ENCODE data around the gene GPR107.
A peak's percentile ranks its signal among the peaks of the same experiment; 100 is the strongest.

GPR107 gene

DNA sequence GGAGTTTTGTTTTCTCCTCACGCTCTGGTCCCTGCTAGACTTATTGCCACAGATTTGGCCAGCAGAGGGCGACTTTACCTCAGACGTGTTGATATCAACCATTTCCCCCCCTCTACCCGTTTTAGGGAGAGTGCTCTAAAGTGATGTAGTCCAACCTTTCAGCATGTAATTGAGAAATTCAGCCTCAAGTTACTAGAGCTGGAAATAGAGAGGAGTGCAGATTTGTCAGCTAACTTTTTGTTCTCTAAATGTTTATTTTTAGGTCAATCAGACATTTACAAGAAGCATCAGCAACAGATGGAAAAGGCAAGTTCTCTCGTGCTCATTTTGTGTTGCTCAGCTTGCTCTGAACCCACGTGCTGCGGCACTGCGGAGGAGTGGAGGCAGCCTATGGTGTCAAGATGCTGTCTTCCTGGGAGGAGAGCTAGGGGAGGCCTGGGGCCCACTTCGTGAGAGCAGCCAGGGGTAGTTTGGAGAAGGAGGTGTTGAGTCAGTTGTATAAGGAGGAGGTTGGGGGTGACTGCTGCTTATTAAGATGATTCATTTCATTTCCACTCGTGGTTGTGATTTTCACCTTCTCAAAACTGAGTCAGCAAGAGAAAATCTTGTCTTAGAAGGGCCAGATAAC lies 53.6 kb downstream of the GPR107 start:
- peak; percentile 68 to 73 for DNase-seq (ENCODE audit: low read depth in 1 of 2, low spot score in 1 of 2)

DNA sequence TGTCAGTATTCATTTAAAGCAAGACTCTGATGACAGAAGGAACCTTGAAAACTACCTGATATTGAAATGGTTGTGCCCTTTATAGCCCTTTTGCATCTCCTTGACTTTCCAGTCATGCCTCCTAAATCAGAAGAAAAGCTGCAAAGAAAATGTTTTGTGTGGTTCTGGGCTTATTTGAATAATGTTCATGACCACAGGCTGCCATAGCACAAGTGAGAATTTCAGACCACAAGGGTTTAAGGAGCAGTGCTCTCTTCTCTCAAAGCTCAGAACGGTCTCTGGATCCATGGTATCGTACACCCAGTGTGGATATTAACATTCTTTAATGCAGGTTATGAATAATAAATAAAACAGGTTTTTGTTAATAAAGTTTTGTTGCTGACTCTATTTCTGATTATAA lies 54.2 kb downstream of the GPR107 start:
- no peak for DNase-seq (ENCODE audit: low read depth in 1 of 2, low spot score in 1 of 2)

DNA sequence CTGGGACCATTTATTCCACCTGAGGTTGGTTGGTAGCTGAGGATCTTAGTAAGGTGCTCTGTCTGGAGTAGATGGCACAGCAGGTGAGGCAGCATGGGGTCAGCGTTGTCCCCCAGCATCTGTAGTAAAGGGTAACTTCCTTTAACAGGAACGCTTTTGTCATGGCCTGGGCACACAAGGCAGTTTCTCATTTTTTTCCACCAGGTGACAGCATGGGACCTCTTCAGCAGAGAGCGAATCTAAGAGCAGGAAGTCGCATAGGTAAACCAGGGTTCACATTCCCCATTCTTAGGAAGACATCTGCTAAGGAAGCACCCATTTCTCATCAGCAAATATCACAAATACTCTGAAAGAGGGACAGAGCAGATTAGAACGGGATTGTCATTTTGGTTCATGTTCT lies 56.5 kb downstream of the GPR107 start:
- no peak for DNase-seq (ENCODE audit: low read depth in 1 of 2, low spot score in 1 of 2)

DNA sequence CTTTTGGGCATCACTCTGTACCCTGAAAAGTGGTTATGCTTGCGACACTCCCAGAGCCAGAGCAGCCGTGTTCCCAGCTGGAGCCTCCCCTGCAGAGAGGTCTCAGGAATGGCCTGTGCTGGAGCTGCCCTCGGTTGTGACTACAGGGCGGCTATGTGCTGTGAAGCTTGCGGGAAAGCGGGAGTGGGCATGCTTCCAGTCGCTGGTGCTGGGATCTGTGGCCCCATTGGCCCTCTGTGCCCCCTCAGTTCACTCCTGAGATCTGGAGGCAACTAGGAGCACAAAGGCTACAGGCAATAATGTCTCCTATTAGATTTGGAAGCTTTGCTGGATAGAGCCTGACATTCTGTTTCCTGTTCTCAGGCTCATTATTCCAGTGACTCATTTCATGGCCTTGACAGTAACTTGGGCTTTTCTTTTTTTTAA lies 56.9 kb downstream of the GPR107 start:
- no peak for DNase-seq (ENCODE audit: low read depth in 1 of 2, low spot score in 1 of 2)

DNA sequence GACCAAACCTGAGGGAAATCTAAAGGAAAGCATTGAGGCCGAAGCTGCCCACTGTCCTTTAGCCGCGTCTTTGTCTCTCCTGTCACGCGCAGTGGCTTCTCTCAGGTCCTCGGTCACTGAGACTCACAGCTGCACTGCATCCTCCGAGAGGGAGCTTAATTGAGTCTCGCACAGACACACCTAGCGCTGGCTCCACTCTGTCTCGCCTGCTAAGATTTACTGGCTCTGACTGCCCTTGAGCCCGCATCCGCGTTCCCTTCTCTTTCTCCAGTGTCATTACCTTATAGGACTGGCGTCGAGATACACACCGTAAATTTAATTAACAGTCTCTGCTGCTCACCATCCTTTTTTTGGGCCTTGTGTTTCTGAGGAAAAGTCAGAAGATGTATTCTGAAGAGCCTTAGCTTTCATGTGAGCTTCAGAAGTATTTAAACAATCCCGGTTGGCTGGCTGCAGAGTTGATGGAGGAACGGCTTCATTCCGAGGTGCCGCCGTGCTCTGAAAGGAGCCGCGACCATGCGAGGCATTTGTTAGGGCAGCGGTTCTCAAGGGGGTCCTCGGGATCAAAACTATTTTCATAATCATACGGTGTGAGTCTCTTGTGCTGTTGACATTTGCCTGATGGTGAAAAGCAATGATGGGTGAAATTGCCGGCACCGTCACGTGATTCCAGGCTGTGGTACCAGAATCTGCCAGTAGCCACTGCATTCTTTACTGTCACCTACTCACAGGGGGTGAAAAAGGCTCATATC lies 58.3 kb downstream of the GPR107 start:
- no peak for DNase-seq (ENCODE audit: low read depth in 1 of 2, low spot score in 1 of 2)

DNA sequence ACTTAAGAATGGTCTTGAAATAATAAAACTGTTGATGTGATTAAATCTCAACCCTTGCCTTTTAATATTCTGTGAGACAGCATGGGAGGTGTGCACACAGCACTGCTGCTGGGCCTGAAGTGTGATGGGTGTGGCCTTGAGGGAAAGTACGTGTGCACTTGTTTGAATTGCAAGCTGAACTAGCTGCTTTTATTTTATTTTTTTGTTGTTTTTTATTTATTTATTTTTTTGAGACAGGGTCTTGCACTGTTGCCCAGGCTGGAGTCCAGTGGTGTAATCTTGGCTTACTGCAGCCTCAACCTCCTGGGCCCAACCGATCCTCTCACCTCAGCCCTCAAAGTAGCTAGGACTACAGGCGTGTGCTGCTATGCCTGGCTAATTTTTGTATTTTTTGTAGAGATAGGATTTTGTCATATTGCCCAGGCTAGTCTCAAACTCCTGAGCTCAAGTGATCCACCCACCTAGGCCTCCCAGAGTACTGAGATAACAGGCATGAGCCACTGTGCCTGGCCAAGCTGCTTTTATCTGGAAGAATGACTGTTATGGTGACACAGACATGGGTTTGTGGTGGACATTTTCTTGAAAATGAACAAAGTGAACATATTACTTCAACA lies 58.9 kb downstream of the GPR107 start:
- no peak for DNase-seq (ENCODE audit: low read depth in 1 of 2, low spot score in 1 of 2)

DNA sequence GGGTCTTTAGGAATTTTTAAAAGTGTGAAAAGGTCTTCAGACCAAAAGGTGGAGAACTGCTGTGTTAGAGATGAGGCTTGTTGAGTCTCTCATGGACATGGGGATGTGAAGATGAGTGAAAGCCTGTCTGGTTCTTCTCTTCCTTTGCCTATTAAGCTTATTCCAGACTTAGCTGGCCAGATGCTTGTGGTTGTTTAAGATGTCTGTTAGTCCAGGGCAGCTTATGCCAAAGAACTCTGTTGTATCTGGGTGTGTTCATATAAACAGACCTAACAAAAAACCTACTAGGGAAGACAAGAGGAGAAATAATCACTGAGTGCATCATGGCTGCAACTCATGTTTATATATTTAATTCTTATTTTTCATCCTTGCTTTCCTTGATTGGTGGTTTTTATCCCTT lies 61.0 kb downstream of the GPR107 start:
- DNase-seq (ENCODE audit: low read depth in 1 of 2, low spot score in 1 of 2) = no peak

DNA sequence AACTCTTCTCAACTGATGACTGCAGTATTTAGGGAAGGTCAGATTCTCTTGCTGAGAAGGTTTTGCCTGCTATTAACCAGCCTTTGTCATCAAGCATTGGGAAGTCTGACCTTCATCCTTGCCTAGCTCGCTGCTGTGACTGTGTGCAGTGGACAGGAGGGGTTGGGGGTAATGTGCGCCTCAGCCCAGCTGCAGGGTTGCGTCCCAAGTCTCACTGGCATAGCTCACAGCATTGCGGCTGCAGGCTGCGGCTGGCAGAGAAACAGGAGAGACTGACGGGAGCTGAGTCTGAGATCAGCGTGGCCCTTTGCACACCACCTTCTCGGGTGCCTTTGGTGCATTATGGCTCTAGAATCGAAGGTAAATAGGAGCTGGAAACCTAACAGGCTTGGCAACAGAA lies 62.6 kb downstream of the GPR107 start:
- no peak for DNase-seq (ENCODE audit: low read depth in 1 of 2, low spot score in 1 of 2)

DNA sequence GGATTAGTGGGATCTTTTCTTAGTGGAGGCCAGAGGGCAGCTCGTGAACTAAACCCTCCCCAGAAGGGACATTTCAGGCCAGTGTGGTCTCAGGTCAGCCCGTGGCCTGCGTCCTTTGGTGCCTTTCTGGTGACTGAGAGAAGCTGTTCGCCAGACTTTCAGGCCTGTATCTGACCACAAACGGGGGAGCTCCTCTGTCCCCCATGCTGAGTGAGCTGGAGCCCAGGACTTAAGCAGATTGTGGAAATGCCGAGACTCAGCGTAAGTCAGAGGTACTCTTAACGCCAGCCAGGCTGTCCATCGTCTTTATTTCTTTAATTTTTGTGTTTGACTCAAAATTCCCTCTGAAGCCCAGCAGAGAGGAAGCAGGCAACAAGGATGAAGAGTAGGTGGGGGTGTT lies 63.7 kb downstream of the GPR107 start:
- no peak for DNase-seq (ENCODE audit: low read depth in 1 of 2, low spot score in 1 of 2)

DNA sequence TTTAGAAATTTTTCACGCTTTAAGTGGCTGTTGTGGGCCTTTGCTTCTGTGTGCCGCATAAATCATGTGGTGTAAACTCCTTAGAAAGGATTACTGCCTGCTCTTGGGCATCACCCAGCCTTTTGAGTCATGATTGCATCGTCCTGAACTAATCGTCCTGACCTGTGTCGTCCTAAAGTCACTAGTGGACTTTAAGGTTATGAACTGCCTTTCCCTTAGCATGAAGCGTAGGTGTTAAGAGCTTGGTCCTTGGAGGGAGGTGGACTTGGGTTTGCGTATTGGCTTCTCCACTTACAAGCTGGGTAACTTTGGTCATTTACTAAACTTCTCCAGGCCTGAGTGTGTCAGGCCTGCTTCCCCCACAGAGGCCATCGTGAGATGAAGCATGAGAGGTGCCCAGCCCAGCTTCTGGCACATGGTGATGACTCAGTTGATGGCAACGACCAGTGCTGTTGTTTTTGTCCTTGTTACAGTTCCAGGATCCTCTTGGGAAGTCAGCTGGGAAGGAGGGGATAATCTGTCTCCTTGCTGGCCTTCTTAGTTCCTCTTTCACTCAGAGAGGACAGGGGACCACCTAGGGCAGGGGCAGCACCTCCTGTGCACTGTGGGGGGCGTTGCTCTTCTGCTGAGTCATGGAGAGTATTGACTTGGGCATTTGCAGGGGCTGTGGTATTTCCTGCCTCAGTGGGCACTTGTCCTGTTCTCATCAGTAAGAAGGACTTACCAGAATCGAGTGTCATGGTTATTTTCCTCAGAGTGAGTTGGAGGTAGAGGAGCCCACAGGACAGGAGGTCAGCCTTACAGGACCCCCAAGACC lies 64.3 kb downstream of the GPR107 start:
- no peak for DNase-seq (ENCODE audit: low read depth in 1 of 2, low spot score in 1 of 2)

DNA sequence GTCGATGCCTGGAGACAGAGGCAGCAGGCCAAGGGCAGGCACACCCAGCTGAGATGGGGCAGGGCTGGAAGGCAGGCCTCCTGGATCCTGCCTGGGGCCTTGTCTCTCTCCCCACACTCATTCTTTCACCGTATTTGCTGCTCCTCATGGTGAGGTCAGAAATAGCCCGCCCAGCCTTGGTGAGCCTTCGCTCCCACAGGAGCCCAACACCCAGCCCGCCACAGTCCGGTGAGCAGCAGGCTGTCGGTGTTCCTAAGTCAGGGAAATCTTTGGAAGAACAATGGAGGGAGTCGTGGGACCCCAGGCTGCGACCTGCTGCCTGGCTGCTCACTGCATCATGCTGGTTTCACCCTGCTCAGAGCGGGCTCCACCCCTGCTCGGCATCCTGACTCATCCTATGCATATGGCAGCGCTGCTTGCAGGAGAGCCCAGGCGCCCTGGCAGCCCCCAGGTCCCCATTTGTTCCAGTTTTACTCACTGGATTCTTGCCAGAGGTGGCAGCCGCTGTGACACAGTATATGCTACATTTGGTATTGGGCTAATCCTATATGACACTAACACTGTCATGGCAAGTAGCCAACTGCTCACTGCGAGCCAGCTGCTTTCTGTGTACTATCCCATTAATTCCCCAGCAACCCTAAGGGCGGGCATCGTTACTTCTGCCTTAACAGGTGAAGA lies 65.3 kb downstream of the GPR107 start:
- DNase-seq (ENCODE audit: low read depth in 1 of 2, low spot score in 1 of 2) = no peak

DNA sequence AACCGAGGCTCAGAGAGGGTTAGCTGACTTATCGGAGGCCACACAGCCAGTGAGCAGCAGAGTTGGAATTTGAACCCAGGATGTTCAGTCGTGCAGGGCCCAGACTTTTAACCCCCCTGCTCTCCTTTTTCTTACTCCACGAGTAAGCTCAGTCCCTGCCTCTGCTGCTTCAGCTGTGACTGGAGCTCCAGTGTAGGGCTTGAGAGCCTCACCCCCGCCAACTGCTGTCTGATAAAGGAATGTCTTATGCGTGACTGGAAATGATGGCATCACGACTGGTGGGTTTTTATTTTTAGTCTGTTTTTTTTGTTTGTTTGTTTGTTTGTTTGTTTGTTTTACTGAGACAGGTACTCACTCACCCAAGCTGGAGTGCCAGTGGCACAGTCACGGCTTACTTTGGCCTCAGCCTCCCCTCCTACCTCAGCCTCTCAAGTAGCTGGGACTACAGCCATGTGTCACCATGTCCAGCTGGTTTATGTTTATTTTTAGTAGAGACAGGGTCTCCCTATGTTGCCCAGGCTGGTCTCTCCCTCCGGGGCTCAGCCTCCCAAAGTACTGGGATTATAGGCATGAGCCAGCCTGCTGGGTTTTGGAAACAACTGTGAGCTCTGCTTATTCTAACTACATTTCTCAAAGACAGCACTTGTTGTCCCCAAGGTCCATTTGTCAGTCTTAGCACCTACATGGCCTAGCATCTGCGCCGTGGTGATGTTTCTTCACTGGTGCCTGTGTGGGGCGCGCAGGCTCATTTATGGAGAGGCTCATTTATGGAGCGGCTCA lies 66.0 kb downstream of the GPR107 start:
- DNase-seq (ENCODE audit: low read depth in 1 of 2, low spot score in 1 of 2) = no peak

DNA sequence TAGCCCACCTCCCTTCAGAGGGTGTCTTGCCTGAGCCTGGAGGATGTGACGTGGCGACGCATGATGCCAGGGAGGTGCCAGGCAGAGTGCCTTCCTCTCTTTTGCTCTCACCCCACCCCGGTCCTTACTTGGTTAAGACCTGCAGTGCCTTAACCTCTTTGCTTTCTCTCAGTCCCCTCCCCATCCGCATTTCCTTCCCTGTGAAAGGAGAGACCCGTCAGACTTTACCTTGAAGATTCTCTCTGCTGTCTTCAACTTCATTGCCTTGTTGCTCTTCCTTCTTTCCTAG lies 66.5 kb downstream of the GPR107 start:
- DNase-seq (ENCODE audit: low read depth in 1 of 2, low spot score in 1 of 2) = no peak

DNA sequence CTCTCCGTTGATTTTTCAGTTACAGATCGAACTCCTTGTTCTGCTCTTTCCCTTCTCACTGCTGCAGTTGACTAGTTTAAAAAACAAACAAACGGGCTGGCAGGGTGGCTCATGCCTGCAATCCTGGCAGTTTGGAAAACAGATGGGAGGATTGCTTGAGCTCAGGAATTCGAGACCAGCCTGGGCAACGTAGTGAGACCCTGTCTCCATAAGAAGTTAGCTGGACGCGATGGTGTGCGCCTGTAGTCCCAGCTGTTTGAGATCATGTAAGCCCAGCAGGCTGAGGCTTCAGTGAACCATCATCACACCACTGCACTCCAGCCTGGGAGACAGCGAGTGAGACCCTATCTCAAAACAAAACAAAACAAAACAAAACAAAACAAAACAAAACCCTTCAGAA lies 67.1 kb downstream of the GPR107 start:
- no peak for DNase-seq (ENCODE audit: low read depth in 1 of 2, low spot score in 1 of 2)

DNA sequence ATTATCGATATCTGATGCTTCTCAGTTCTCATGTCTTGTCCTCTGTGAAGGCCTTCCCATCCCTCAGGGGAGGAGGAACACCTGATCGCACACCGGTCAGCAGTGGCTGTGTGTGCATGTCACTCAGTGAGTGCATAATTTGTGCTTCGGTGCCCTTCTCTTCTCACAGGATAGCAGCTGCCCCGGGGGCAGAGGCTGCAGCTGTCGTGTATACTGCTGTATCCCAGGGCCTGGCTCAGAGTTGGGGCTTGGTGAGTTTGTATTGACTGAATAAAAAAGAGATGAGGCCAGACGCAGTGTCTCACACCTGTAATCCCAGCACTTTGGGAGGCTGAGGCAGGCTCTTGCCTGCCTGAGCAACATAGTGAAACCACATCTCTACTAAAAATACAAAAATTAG lies 68.8 kb downstream of the GPR107 start:
- DNase-seq (ENCODE audit: low read depth in 1 of 2, low spot score in 1 of 2) = no peak

DNA sequence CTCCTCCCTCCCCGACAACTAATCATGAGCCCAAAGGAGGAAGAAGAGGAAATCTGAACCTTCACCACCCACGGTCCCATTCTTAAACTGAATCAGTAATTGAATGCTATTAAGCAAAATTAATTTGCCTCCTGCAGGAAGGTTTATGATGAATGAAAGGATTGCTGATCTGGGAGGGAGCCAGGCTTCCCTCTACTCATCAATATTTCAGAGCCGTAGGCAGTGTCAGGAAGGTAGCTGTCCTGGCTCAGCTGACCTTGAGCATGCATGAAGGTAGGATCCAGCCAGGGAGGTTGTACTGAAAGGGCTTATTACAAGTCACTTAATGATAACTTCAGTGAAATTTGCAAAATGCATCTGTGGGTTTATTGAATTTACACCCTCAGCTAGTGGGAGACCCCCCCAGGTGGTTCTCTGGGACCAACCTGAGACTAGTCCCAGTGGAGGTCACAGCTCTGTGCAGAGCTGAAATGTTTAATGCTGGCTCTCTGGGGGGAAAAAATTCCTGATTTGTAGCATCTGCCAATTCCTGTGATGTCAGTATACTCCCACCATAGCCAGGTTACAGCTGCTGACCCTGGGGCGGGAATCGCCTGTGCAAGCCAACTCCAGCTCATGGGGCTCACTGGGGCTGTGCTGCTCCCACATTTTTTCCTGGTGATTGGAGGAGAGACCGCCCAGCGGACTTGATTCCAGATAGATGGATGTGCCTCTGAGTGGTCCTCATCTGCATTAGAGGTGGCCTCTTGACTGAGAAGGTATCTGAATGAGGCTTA lies 70.6 kb downstream of the GPR107 start:
- no peak for DNase-seq (ENCODE audit: low read depth in 1 of 2, low spot score in 1 of 2)

DNA sequence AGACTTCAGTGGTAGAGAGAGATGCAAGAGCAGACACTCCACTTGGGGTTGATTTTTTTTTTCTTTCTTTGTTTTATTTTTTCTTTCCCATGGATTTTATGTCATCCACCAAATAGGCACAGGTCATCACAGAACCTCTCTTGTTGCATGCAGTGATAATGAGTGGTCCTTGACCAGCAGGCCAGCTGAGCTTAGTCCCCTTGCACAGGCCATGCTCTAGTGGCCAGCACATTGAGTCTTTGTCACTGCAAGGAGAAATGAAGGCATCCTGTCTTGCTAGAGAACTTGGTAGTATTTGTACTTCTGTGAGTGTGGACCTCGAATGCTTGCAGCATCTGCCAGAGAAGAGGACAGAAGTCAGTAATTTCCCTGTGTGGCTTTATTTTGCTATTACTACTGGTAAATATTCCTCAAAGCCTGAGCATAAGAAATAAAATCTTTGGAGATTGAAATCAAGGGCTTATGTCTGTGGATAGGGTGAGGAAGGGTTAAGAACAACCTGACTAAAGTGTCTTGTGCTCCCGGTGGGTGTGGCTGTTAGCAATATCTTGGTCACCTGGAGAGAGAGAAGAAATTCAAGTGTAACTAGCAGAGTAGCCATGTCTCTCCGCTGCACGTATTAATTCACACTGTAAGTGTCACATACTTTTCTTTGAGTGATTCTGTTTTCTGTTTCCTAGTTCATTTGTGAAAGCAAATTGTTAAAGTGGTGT lies 73.2 kb downstream of the GPR107 start:
- DNase-seq (ENCODE audit: low read depth in 1 of 2, low spot score in 1 of 2) = no peak

DNA sequence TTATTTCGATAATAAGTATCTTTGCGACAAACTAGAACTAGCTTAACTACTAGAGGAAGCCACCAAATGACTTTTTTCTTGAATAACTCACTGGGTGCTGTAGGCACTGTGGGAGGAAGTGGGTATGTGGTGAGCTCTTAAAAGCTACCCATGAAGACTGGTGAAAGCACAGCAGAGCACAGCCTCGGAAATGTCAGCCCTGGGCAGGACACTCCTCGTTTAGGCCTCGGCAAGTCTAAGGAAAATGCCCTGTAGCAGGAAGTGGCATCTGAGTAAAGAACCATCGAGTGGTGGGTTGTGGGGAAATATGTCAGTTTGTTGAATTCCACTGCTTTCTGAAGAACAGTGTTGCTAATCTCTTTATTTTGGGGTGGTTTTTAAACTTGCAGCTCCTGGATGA lies 74.5 kb downstream of the GPR107 start:
- DNase-seq (ENCODE audit: low read depth in 1 of 2, low spot score in 1 of 2) = peak; percentile 50 to 58

DNA sequence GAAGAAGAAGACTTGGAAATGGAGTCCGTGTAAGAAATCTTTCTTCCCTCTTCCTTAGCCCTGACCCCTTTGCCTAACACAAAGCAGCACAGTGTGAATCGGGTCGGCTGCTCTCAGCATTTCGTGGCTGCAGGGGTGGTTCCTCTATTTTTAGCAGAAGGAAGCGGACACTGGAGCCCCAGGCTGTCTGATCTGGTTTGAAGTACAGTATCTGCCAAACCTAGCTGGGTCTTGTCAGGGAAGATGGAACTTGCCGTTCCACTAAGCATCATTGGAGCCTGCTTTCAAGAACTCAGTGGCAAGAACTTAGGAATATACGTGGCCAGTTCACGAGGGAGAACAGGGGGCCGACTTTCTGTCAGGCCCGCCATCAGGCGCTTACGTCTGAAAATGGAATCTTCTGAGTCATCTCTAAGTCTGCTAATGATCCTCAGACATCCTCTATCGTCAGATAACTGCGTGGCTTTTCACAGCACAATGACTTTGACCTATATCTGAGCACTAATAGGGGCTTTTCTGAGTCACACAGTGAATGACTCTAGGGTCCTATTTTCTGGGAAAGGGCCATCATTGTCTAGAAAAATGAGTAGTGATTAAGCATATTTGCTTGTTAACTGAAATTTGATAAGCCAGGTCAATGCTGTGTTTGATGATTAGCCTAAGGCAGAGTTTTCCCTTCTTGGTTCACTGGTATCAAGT lies 75.2 kb downstream of the GPR107 start:
- peak; percentile 7 to 37 for DNase-seq (ENCODE audit: low read depth in 1 of 2, low spot score in 1 of 2)

Data from activated T-helper 1 cell treated with anti-CD3 and anti-CD28 coated beads, Interleukin-2, amount 50 U/mL, for 16 hours (primary cell).